ENCODE results near the gene CHAF1B.
"Not testable (repeated sequence)": the region's sequence is repeated elsewhere in the genome, so short reads cannot be mapped to it uniquely, and the experiment has no call there.

Gene CHAF1B

DNA sequence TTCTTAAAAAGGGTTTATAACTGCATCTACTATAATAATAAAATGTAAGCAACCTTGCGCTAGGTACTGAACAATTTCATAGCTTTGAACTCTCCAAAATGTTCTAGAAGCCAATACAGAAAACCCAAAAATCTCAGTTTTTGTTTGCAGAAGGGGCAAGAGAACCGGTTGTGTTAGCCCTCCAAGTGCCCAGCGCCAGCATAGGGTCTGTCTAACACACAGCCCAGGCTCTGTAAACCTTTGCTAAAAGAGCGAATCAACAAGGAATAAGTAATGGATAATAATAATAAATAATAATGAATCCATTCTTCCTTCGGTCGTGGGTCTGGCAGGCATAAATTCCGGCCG lies 333 bp upstream of the CHAF1B start:
- no peak overlapping the region for H3K27ac ChIP-seq (replicated peaks)
- no peaks in the 10 kb centered on the region for H3K27me3 ChIP-seq (ENCODE audit: insufficient read depth, poor library complexity, severe bottlenecking)
- H3K4me3 ChIP-seq (replicated peaks; ENCODE audit: insufficient read depth, low read length) = no peak overlapping the region
- TF ChIP-seq GABPA (IDR thresholded peaks at IDR 0.05; ENCODE audit: low read depth) (no peak), POLR2AphosphoS5 (IDR thresholded peaks at IDR 0.05; ENCODE audit: low read depth) (no peak), SPI1 (IDR thresholded peaks at IDR 0.05; ENCODE audit: borderline replicate concordance, low read depth) (no peak)
- TF ChIP-seq, protein P1, sequence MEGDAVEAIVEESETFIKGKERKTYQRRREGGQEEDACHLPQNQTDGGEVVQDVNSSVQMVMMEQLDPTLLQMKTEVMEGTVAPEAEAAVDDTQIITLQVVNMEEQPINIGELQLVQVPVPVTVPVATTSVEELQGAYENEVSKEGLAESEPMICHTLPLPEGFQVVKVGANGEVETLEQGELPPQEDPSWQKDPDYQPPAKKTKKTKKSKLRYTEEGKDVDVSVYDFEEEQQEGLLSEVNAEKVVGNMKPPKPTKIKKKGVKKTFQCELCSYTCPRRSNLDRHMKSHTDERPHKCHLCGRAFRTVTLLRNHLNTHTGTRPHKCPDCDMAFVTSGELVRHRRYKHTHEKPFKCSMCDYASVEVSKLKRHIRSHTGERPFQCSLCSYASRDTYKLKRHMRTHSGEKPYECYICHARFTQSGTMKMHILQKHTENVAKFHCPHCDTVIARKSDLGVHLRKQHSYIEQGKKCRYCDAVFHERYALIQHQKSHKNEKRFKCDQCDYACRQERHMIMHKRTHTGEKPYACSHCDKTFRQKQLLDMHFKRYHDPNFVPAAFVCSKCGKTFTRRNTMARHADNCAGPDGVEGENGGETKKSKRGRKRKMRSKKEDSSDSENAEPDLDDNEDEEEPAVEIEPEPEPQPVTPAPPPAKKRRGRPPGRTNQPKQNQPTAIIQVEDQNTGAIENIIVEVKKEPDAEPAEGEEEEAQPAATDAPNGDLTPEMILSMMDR (IDR thresholded peaks at IDR 0.05; ENCODE audit: insufficient read depth, low read length) = no peak
- TF ChIP-seq, protein P2, sequence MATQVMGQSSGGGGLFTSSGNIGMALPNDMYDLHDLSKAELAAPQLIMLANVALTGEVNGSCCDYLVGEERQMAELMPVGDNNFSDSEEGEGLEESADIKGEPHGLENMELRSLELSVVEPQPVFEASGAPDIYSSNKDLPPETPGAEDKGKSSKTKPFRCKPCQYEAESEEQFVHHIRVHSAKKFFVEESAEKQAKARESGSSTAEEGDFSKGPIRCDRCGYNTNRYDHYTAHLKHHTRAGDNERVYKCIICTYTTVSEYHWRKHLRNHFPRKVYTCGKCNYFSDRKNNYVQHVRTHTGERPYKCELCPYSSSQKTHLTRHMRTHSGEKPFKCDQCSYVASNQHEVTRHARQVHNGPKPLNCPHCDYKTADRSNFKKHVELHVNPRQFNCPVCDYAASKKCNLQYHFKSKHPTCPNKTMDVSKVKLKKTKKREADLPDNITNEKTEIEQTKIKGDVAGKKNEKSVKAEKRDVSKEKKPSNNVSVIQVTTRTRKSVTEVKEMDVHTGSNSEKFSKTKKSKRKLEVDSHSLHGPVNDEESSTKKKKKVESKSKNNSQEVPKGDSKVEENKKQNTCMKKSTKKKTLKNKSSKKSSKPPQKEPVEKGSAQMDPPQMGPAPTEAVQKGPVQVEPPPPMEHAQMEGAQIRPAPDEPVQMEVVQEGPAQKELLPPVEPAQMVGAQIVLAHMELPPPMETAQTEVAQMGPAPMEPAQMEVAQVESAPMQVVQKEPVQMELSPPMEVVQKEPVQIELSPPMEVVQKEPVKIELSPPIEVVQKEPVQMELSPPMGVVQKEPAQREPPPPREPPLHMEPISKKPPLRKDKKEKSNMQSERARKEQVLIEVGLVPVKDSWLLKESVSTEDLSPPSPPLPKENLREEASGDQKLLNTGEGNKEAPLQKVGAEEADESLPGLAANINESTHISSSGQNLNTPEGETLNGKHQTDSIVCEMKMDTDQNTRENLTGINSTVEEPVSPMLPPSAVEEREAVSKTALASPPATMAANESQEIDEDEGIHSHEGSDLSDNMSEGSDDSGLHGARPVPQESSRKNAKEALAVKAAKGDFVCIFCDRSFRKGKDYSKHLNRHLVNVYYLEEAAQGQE (IDR thresholded peaks at IDR 0.05; ENCODE audit: insufficient replicate concordance, low read depth) = no peak
- no peak for DNase-seq (ENCODE audit: low read depth in 1 of 2, low spot score in 1 of 2)

DNA sequence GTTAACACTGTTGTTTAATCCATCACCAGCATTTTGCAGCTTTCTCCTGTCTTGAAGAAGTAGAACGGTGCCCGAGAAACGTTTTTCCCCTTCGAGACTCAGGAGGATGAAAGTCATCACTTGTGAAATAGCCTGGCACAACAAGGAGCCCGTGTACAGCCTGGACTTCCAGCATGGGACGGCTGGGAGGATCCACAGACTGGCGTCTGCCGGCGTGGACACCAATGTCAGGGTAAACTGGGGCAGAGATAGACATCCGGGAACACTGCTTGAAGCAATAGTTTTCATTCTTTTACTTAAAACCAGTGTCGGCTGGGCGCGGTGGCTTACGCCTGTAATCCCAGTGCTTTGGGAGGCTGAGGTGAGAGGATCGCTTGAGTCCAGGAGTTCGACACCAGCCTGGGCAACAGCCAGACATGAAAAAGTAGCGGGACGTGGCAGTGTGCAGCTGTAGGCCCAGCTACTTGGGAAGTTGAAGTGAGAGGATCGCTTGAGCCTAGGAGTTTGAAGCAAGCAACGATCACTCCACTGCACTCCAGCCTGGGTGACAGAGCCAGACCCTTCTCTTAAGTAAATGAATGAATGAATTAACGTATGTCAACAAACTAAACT lies 945 bp downstream of the CHAF1B start:
- no peak for DNase-seq (ENCODE audit: low read depth in 1 of 2, low spot score in 1 of 2)
- H3K27ac ChIP-seq (replicated peaks) = peak overlapping the region; percentile 61
- TF ChIP-seq SPI1 (IDR thresholded peaks at IDR 0.05; ENCODE audit: borderline replicate concordance, low read depth) = no peak
- no peak for TF ChIP-seq GABPA (IDR thresholded peaks at IDR 0.05; ENCODE audit: low read depth)
- TF ChIP-seq, protein P2 (IDR thresholded peaks at IDR 0.05; ENCODE audit: insufficient replicate concordance, low read depth) = no peak
- TF ChIP-seq POLR2AphosphoS5 (IDR thresholded peaks at IDR 0.05; ENCODE audit: low read depth) = no peak
- TF ChIP-seq, protein P1 (IDR thresholded peaks at IDR 0.05; ENCODE audit: insufficient read depth, low read length) = no peak

DNA sequence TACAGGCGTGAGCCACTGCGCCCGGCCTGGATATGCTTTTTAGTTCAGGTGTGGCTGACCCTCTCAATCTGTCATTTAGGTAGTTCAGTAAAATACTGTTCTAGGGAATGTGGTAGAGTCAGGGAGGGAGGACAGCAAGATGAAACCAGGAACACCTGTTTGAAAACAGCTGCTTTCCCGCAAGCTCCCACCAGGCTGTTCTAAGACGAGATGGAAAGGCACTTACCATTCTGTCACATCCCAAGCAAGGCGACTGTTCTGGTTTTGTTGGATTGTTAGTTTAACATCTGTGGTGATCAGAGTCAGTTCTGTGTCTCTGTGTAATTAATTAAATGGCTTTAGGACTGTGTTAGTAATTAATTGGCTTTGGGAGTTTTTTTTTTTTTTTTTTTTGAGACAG lies 2.9 kb downstream of the CHAF1B start:
- Histone ChIP-seq H3K27ac (replicated peaks) (no peak overlapping the region), H3K27me3 (ENCODE audit: insufficient read depth, poor library complexity, severe bottlenecking) (no peaks in the 10 kb centered on the region), H3K4me3 (replicated peaks; ENCODE audit: insufficient read depth, low read length) (no peak overlapping the region)
- TF ChIP-seq GABPA (IDR thresholded peaks at IDR 0.05; ENCODE audit: low read depth) = no peak
- TF ChIP-seq POLR2AphosphoS5 (IDR thresholded peaks at IDR 0.05; ENCODE audit: low read depth) = no peak
- no peak for DNase-seq (ENCODE audit: low read depth in 1 of 2, low spot score in 1 of 2)

More for the DNA sequence above, 945 bp downstream of the CHAF1B start:
- Histone ChIP-seq H3K27me3 (ENCODE audit: insufficient read depth, poor library complexity, severe bottlenecking) (no peaks in the 10 kb centered on the region), H3K4me3 (replicated peaks; ENCODE audit: insufficient read depth, low read length) (peak overlapping the region; percentile 73)

DNA sequence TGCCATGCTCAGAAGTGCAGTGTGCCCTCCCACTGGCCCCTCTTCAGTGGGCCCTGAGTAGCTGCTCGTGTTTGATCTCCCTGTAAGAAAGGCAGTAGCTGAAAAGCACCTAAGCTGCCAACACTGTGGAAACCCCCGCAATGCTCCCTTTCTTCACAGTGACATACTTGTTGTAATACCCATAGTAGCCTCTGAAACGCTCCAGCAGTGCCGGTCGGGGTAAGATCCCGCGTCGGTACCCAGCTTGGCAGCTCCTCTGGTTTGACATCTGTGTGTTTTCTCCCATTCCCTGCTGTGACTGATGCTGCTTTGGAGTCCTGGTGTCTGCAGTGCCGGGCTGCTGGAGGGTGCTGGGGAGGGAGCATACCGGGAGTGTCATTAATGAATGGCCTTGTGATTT lies 3.6 kb downstream of the CHAF1B start:
- no peak overlapping the region for H3K4me3 ChIP-seq (replicated peaks; ENCODE audit: insufficient read depth, low read length)
- TF ChIP-seq, protein P2 (IDR thresholded peaks at IDR 0.05; ENCODE audit: insufficient replicate concordance, low read depth) = no peak
- TF ChIP-seq, protein P1 (IDR thresholded peaks at IDR 0.05; ENCODE audit: insufficient read depth, low read length) = no peak
- no peak for TF ChIP-seq POLR2AphosphoS5 (IDR thresholded peaks at IDR 0.05; ENCODE audit: low read depth)
- TF ChIP-seq GABPA (IDR thresholded peaks at IDR 0.05; ENCODE audit: low read depth) = no peak
- no peak for TF ChIP-seq SPI1 (IDR thresholded peaks at IDR 0.05; ENCODE audit: borderline replicate concordance, low read depth)
- DNase-seq (ENCODE audit: low read depth in 1 of 2, low spot score in 1 of 2) = no peak
- H3K27me3 ChIP-seq (ENCODE audit: insufficient read depth, poor library complexity, severe bottlenecking) = no peaks in the 10 kb centered on the region
- H3K27ac ChIP-seq (replicated peaks) = no peak overlapping the region

DNA sequence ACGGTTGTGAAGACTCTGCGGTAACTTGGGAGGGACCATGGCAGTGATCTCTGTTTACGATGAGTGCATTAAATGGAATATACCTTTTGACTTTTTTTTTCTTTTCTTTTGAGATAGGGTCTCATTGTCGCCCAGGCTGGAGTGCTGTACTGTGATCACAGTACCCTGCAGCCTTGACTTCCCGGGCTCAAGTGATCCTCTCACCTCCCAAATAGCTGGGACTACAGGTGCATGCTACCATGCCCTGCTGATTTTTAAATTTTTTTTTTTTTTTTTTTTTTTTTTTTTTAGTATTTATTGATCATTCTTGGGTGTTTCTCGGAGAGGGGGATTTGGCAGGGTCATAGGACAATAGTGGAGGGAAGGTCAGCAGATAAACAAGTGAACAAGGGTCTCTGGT lies 6.5 kb downstream of the CHAF1B start:
- DNase-seq (ENCODE audit: low read depth in 1 of 2, low spot score in 1 of 2); H3K27me3 ChIP-seq (ENCODE audit: insufficient read depth, poor library complexity, severe bottlenecking); H3K27ac ChIP-seq (replicated peaks); H3K4me3 ChIP-seq (replicated peaks; ENCODE audit: insufficient read depth, low read length): not testable (repeated sequence)

Data from HL-60 (cell line).